Caco-2 (cell line): ENCODE measurements around the gene FAM240B. TPM values are rescaled to one million over a fixed set of nuclear protein-coding genes. Genes with fewer than 3 reads are reported as not detected.

ENCODE experiments used
- BruUV-seq: library from RNA; stranded (reverse); fragments of 400-500 nt; replicated peaks from 2 replicates; lab custom pipeline; 2021; lab: Mats Ljungman, UMichigan
- CTCF ChIA-PET: fragments of 300-600 bp; sonication (Branson Sonifier 250); formaldehyde crosslinking; loops from one replicate; lab custom pipeline; 2022; ENCODE audit warnings: antibody characterized with exemption; lab: Charles Lee
- POLR2A ChIA-PET: fragments of 300-600 bp; sonication (Branson Sonifier 250); formaldehyde crosslinking; loops from one replicate; lab custom pipeline; 2022; ENCODE audit warnings: antibody characterized with exemption; lab: Charles Lee
- DNase-seq, 2 experiments: peaks; one replicate each; pipeline versions ENCODE4 v3.0.0 to v3.0.0-alpha.2; 2020 to 2022
- H3K27me3 ChIP-seq: replicated peaks from 2 replicates; pipeline ENCODE4 v1.6.0; 2011; ENCODE audit warnings: low read length; ENCODE audit not compliant: control insufficient read depth, insufficient read depth
- H3K36me3 ChIP-seq: 2 replicates; pipeline ENCODE4 v1.5.1; 2011; ENCODE audit warnings: low read length; ENCODE audit not compliant: control insufficient read depth, insufficient read depth
- H3K4me1 ChIP-seq: fragments of 250-450 bp; sonication (Bioruptor Pico); 2 replicates; pipeline ENCODE4 v1.5.1; 2020; ENCODE audit warnings: mild to moderate bottlenecking
- H3K4me3 ChIP-seq: 2 replicates; pipeline ENCODE4 v1.5.1; 2011; ENCODE audit warnings: low read depth, mild to moderate bottlenecking, control low read depth, low read length
- H3K9me3 ChIP-seq: fragments of 250-450 bp; sonication (Bioruptor Pico); 2 replicates; pipeline ENCODE4 v1.5.1; 2020; ENCODE audit warnings: mild to moderate bottlenecking, moderate library complexity
- H3K27ac Mint-ChIP-seq: one replicate; pipeline ENCODE4 v1.8.0; 2022; ENCODE audit warnings: mixed read lengths; ENCODE audit not compliant: unreplicated experiment
- H3K27me3 Mint-ChIP-seq: one replicate; pipeline ENCODE4 v1.8.0; 2022; ENCODE audit warnings: mixed read lengths; ENCODE audit not compliant: insufficient read depth, unreplicated experiment
- H3K36me3 Mint-ChIP-seq: one replicate; pipeline ENCODE4 v1.8.0; 2022; ENCODE audit warnings: mild to moderate bottlenecking, mixed read lengths; ENCODE audit not compliant: insufficient read depth, unreplicated experiment
- H3K4me1 Mint-ChIP-seq: one replicate; pipeline ENCODE4 v1.8.0; 2022; ENCODE audit warnings: low read depth, mixed read lengths; ENCODE audit not compliant: unreplicated experiment
- H3K4me3 Mint-ChIP-seq: one replicate; pipeline ENCODE4 v1.8.0; 2022; ENCODE audit warnings: mild to moderate bottlenecking, moderate library complexity, mixed read lengths; ENCODE audit not compliant: unreplicated experiment
- H3K9me3 Mint-ChIP-seq: one replicate; pipeline ENCODE4 v1.8.0; 2022; ENCODE audit warnings: mixed read lengths; ENCODE audit not compliant: unreplicated experiment
- CTCF ChIP-seq, 2 experiments: fragments of 200-600 bp in 1 of 2; IDR thresholded peaks; 1 replicate in 1 of 2; 2 replicates in 1 of 2; pipeline versions ENCODE4 v1.5.1 to v1.8.0; 2011 to 2022; ENCODE audit warnings: antibody characterized with exemption in 1 of 2, control low read depth in 1 of 2, inconsistent platforms in 1 of 2, low read depth in 1 of 2, low read length in 1 of 2, mild to moderate bottlenecking in 1 of 2, moderate library complexity in 1 of 2; ENCODE audit not compliant: insufficient read depth in 1 of 2, severe bottlenecking in 1 of 2, unreplicated experiment in 1 of 2
- intact Hi-C: fragments of 100-400 bp; cut with micrococcal nuclease; formaldehyde crosslinking; loops from one replicate; pipeline ENCODE4 v1.10.0; 2022; ENCODE audit not compliant: unreplicated experiment
- total RNA-seq: library from RNA; stranded (reverse); gene quantifications from 2 replicates; pipeline ENCODE4 v1.2.3, GENCODE V29; 2022

Gene FAM240B
- total RNA-seq, 1 experiment from 2014 or later: not detected

- no TSS peak for BruUV-seq
- H3K4me1 Mint-ChIP-seq: peaks cover 21% of the 10 kb centered on the region
Observed at GRCh38 chr9:38686933-38687332, 33.0 kb downstream of the FAM240B start.

GRCh38 chr9:38685535-38685934 lies 34.4 kb downstream of the FAM240B start:
- Histone ChIP-seq H3K27me3 (no peaks in the 10 kb centered on the region), H3K36me3 (no peaks in the 10 kb centered on the region), H3K9me3 (no peaks in the 10 kb centered on the region), H3K4me1 (peaks cover 46% of the 10 kb centered on the region), H3K4me3 (no peak overlapping the region)
- CTCF ChIA-PET: no interaction called here
- peaks cover 19% of the 10 kb centered on the region for H3K4me1 Mint-ChIP-seq
- POLR2A ChIA-PET: no interaction called here
- H3K27me3 Mint-ChIP-seq: no peaks in the 10 kb centered on the region
- no peak overlapping the region for H3K27ac Mint-ChIP-seq
- TF ChIP-seq CTCF (IDR thresholded peaks at IDR 0.05; ENCODE audit: insufficient read depth in 1 of 2, low read depth in 1 of 2, low read length in 1 of 2, severe bottlenecking in 1 of 2, unreplicated experiment in 1 of 2): no peak
- no TSS peak for BruUV-seq
- no peak overlapping the region for H3K4me3 Mint-ChIP-seq
- H3K9me3 Mint-ChIP-seq: no peaks in the 10 kb centered on the region
- peaks cover 5% of the 10 kb centered on the region for H3K36me3 Mint-ChIP-seq
- intact Hi-C loops: no loop called here
- DNase-seq: no peak

More at GRCh38 chr9:38686933-38687332, 33.0 kb downstream of the FAM240B start:
- H3K27me3 ChIP-seq: no peaks in the 10 kb centered on the region
- H3K36me3 ChIP-seq: no peaks in the 10 kb centered on the region
- peaks cover 42% of the 10 kb centered on the region for H3K4me1 ChIP-seq
- Mint-ChIP-seq H3K27me3 (no peaks in the 10 kb centered on the region), H3K4me3 (peak overlapping the region; percentile 64), H3K36me3 (peaks cover 5% of the 10 kb centered on the region), H3K27ac (peak overlapping the region; percentile 57), H3K9me3 (no peaks in the 10 kb centered on the region)
- intact Hi-C loops: no loop called here
- POLR2A ChIA-PET: no interaction called here
- CTCF ChIA-PET: no interaction called here
- H3K4me3 ChIP-seq: no peak overlapping the region
- TF ChIP-seq CTCF (IDR thresholded peaks at IDR 0.05; ENCODE audit: insufficient read depth in 1 of 2, low read depth in 1 of 2, low read length in 1 of 2, severe bottlenecking in 1 of 2, unreplicated experiment in 1 of 2): no peak
- no peaks in the 10 kb centered on the region for H3K9me3 ChIP-seq
- no peak for DNase-seq

GRCh38 chr9:38683336-38683735 lies 36.6 kb downstream of the FAM240B start:
- H3K4me3 ChIP-seq: no peak overlapping the region
- ChIA-PET POLR2A (no interaction called here), CTCF (no interaction called here)
- intact Hi-C loops: no loop called here
- H3K27me3 ChIP-seq: no peaks in the 10 kb centered on the region
- no peaks in the 10 kb centered on the region for H3K9me3 Mint-ChIP-seq
- H3K36me3 Mint-ChIP-seq: peaks cover 5% of the 10 kb centered on the region
- peaks cover 12% of the 10 kb centered on the region for H3K4me1 Mint-ChIP-seq
- peak overlapping the region; percentile 85 for H3K27ac Mint-ChIP-seq
- DNase-seq: no peak
- TF ChIP-seq CTCF (IDR thresholded peaks at IDR 0.05; ENCODE audit: insufficient read depth in 1 of 2, low read depth in 1 of 2, low read length in 1 of 2, severe bottlenecking in 1 of 2, unreplicated experiment in 1 of 2): no peak
- peaks cover 33% of the 10 kb centered on the region for H3K4me1 ChIP-seq
- H3K4me3 Mint-ChIP-seq: no peak overlapping the region
- no peaks in the 10 kb centered on the region for H3K36me3 ChIP-seq
- no peaks in the 10 kb centered on the region for H3K9me3 ChIP-seq
- BruUV-seq: no TSS peak
- H3K27me3 Mint-ChIP-seq: no peaks in the 10 kb centered on the region
